GM13976 (cell line): ENCODE data around the gene PCDHGA8.
"Not testable (repeated sequence)": the region's sequence is repeated elsewhere in the genome, so short reads cannot be mapped to it uniquely, and the experiment has no call there.

Experiments
- DNase-seq: peaks from one replicate; pipeline ENCODE4 v3.0.0; 2012; ENCODE audit warnings: low spot score
- CTCF ChIP-seq: IDR thresholded peaks from 2 replicates; pipeline ENCODE4 v1.5.1; 2012; ENCODE audit warnings: borderline replicate concordance, mild to moderate bottlenecking; ENCODE audit not compliant: insufficient read depth; ENCODE audit errors: extremely low read depth, missing control alignments, control extremely low read depth
- in situ Hi-C: fragments of 300-500 bp; cut with MboI; formaldehyde crosslinking; loops from one replicate; pipeline ENCODE4 v1.12.0; 2022; ENCODE audit warnings: low sequenced_read_pairs, mixed read lengths, inconsistent platforms; ENCODE audit not compliant: unreplicated experiment

PCDHGA8 gene

GRCh38 chr5:141387557-141388311 lies 4.7 kb upstream of the PCDHGA8 start, which contains the start of gene PCDHGB4:
PCDHGB4 (plus strand) TSS chr5:141387698; CDS start chr5:141387885, 187 bp downstream.
- DNase-seq: not testable (repeated sequence)

GRCh38 chr5:141388661-141389060 lies 3.8 kb upstream of the PCDHGA8 start:
- DNase-seq: no peak
- no peak for TF ChIP-seq CTCF
- in situ Hi-C loops: no loop called here

More at GRCh38 chr5:141387557-141388311, 4.7 kb upstream of the PCDHGA8 start, which contains the start of gene PCDHGB4:
- in situ Hi-C loops: not testable (repeated sequence)
- TF ChIP-seq CTCF: peak; percentile 57

GRCh38 chr5:141389153-141390042 lies 3.0 kb upstream of the PCDHGA8 start:
- no peak for TF ChIP-seq CTCF
- in situ Hi-C loops: no loop called here
- DNase-seq: no peak

GRCh38 chr5:141393267-141393666 lies 834 bp downstream of the PCDHGA8 start:
- in situ Hi-C loops: no loop called here
- no peak for TF ChIP-seq CTCF
- DNase-seq: no peak

GRCh38 chr5:141394401-141395187 lies 2.2 kb downstream of the PCDHGA8 start:
- in situ Hi-C loops: not testable (repeated sequence)

GRCh38 chr5:141397756-141398551 lies 5.5 kb downstream of the PCDHGA8 start, which contains the start of gene PCDHGB5:
PCDHGB5 (plus strand) TSS chr5:141397947; CDS start chr5:141398128, 181 bp downstream.
- TF ChIP-seq CTCF: peak; percentile 73
- DNase-seq: peak; percentile 59
- in situ Hi-C loops: not testable (repeated sequence)

More at GRCh38 chr5:141394401-141395187, 2.2 kb downstream of the PCDHGA8 start:
- DNase-seq: not testable (repeated sequence)
